GM21619 (cell line): ENCODE results near the gene ZNF564.
A peak's percentile ranks its signal among the peaks of the same experiment; 100 is the strongest.
"Not testable (repeated sequence)": the region's sequence is repeated elsewhere in the genome, so short reads cannot be mapped to it uniquely, and the experiment has no call there.

Experiments
- ATAC-seq: cut with Tn5 transposase; IDR thresholded peaks from one replicate; pipeline ENCODE4 v1.9.1; 2021; ENCODE audit not compliant: unreplicated experiment

Gene ZNF564

GRCh38 chr19:12551060-12551832 is at the start of gene ZNF564:
Gene ZNF564, minus strand, starts transcription at chr19:12551482. Its CDS starts 150 bp downstream, at chr19:12551332.
- peak; percentile 94 for ATAC-seq

DNA sequence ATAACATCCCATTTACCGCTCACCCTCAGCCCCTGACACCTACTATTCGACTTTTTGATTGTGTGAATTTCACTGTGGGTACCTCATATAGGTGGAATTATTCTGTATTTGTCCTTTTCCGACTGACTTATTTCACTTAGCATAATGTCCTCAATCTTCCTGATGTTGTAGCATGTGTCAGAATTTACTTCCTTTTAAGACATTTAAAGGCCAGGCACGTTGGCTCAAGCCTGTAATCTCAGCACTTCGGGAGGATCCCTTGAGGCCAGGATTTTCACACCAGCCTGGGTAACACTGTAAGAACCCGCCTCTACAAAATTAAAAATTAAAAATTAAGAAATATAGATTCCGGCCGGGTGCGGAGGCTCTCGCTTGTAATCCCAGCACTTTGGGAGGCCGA is 46.3 kb upstream of the ZNF564 start:
- no peak for ATAC-seq

GRCh38 chr19:12596927-12597548 is 45.8 kb upstream of the ZNF564 start:
- ATAC-seq, result no peak

DNA sequence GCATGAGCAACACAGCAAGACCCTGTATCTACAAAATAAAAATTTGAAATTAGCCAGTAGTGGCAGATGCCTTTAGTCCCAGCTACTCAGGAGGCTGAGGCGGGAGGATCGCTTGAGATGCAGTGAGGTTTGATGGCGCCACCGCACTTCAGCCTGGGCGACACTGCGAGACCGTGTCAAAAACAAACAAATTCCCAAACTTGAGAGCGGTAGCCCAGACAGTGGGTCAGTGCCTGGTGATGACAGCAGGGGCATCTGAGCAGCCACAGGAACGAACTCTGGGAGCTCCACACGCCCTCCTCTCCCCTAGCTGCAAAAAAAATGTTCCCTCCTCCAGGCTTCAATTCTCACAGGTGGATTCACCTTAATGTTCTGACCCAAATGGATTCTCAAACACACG is 45.2 kb upstream of the ZNF564 start:
- ATAC-seq, result no peak

DNA sequence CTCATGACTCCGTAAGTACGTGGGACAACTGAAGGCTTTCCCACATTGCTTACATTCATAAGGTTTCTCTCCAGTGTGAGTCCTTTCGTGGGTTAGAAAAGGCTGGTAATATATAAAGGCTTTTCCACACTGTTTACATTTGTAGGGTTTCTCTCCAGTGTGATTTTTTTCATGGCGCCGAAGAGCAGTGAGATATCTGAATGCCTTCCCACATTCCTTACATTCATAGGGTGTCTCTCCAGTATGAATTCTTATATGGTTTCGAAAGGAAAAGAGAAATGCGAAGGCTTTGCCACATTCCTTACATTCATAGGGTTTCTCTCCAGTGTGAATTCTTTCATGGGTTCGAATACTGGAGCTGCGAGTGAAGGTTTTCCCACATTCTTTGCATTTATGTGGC is 29.8 kb upstream of the ZNF564 start:
- no peak for ATAC-seq

DNA sequence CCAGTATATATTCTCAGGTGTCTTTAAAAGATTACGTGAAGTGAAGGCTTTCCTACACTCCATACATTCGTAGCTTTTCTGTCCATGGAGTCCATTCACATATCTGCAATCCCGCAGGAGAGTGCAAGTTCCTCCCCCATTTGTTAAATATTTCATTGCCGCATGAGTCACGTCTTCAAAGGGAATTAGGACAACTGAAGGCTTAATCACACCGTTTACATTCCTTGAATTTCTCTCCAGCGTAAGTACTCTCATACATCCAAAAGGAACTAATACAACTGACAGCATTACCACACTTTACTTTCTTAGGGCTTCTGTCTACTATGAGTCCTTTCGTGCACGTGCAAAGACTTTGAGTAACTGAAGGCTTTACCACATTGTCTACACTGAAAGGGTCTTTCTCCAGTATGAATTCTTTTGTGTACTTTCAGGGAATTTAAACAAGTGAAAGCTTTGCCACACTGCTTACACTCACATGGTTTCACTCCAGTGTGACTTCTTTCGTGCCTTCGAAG is 29.0 kb upstream of the ZNF564 start:
- no peak for ATAC-seq

DNA sequence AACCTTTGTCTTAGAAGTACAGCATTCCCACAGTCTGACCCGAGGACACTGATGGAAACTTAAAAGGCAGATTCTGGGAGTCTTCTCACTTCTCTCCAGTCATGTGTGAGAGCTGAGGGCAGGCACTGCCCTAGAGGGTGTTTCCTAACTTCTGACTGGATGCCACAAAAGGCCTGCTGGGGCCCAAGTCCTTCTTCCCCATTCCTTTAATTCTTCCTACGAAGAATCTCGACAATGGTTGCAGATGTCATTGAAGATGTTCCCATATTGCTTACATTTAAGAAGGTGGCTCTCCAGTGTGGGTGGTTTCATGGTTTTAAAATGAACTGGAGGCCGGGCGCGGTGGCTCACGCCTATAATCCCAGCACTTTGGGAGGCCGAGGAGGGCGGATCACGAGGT is 27.4 kb upstream of the ZNF564 start:
- ATAC-seq, result no peak

GRCh38 chr19:12574036-12574435 is 22.8 kb upstream of the ZNF564 start:
- ATAC-seq, result no peak

GRCh38 chr19:12567951-12568350 is 16.7 kb upstream of the ZNF564 start:
- ATAC-seq, result no peak

DNA sequence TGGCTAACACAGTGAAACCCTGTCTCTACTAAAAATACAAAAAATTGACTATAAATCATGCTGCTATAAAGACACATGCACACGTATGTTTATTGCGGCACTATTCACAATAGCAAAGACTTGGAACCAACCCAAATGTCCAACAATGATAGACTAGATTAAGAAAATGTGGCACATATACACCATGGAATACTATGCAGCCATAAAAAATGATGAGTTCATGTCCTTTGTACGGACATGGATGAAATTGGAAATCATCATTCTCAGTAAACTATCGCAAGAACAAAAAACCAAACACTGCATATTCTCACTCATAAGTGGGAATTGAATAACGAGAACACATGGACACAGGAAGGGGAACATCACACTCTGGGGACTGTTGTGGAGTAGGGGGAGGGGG is 15.1 kb upstream of the ZNF564 start:
- not testable (repeated sequence) for ATAC-seq

- ATAC-seq, result no peak
Measured at GRCh38 chr19:12564016-12564664, 12.9 kb upstream of the ZNF564 start.

DNA sequence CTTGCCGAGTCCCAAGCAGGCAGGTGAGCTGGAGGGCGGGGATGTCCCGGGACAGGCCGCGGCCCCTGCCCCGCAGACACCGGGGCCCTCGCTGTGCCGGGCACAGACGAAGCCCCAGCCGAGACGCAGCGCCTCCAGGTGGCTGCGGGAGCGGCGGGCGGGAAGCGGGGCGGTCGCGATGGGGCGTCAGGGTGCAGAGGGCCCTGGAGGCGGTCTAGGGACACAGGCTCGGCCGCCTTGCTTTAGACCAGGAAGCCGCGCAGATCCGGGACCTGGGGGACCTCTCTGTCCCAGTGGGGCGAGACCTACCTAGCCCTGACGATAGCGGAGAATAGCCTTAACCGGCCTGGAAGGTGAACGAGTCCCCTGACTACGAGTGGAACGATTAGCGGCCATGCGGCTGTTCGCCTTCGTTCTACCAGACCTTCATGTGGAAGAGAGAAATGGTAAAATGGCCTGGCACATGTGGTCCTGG is 4.2 kb upstream of the ZNF564 start:
- ATAC-seq, result no peak

- no peak for ATAC-seq
Measured at GRCh38 chr19:12546903-12547302, 4.4 kb downstream of the ZNF564 start.

DNA sequence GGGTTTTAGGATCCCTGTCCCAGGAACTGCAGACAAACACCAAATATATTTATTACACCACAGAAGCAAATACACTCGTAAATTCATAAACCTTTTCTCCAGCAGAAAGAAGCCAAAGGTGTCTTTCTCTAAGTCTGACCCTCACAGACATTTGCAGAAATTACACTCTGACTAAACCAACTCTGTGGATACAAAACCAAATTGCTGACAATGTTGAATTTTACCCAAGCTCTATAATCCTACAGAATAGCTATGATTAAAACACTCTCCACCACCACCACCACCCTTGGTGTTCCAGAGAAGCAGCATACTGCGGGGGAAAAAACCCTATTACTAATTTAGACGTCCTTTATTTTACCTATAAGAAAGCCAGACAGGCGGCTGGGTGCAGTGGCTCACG is 5.2 kb downstream of the ZNF564 start:
- no peak for ATAC-seq

DNA sequence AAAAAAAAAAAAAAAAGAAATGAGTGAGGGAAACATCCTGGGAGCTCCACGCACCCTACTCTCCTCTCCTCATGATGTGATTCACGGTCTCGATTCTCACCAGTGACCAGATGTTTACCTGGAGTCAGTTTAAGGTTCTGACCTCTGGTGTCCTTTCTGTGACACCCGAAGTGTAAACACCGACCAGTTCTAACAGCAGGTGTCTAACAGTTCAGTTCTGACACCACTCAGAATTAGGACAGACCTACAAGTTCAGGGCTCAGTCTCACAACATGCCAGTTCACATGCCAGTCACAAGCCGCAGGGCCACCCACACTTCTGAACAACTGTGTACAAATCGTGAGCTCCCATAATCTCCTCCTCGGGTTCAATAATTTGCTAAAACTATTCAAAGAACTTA is 6.0 kb downstream of the ZNF564 start:
- no peak for ATAC-seq

- no peak for ATAC-seq
Measured at GRCh38 chr19:12544401-12544876, 6.8 kb downstream of the ZNF564 start.

DNA sequence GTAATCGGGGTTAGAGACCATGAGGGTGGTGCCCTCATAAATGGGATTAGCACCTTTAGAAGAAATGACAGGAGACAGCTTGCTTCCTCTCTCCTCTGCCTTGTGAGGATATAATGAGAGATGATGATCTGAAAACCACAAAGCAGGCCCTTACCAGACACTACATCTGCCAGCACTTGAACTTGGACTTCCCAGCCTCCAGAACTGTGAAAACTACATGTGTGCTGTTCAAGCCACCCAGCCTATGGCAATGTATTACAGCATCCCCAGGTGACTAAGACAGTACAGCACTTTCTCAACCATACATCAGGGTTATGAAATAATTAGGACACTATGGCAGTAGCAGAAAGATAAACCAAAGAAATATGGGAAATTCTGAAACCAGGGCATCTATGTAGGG is 7.4 kb downstream of the ZNF564 start:
- no peak for ATAC-seq

- ATAC-seq, result no peak
Measured at GRCh38 chr19:12527034-12527836, 24.0 kb downstream of the ZNF564 start.

GRCh38 chr19:12526542-12526941 is 24.7 kb downstream of the ZNF564 start:
- no peak for ATAC-seq

GRCh38 chr19:12521996-12522395 is 29.3 kb downstream of the ZNF564 start:
- no peak for ATAC-seq

- no peak for ATAC-seq
Measured at GRCh38 chr19:12513531-12514061, 37.7 kb downstream of the ZNF564 start.
